ENCODE results near the gene SLAMF6. TPM values are rescaled to one million over a fixed set of nuclear protein-coding genes. Genes with fewer than 3 reads are reported as not detected.

SLAMF6 gene
- polyA plus RNA-seq, 1 experiment = not detected

GRCh38 chr1:160449494-160449893 is 73.6 kb downstream of the SLAMF6 start:
- no peak for DNase-seq (ENCODE audit: low read depth)
- Histone ChIP-seq H3K27me3 (ENCODE audit: control insufficient read depth, insufficient read depth, low read length) (no peaks in the 10 kb centered on the region), H3K36me3 (ENCODE audit: control insufficient read depth, insufficient read depth, low read length) (no peaks in the 10 kb centered on the region), H3K4me3 (ENCODE audit: low read depth, low read length) (no peak overlapping the region)
- no peak for TF ChIP-seq CTCF (IDR thresholded peaks at IDR 0.05; ENCODE audit: insufficient read depth, low read depth, low read length)
- ChIA-PET POLR2A (no interaction called here), CTCF (interaction anchor here (0.6 kb wide), 1 partner anchor 932 kb away, joined by 3 read pairs; no protein-coding TSS in a partner anchor)

GRCh38 chr1:160446945-160447600 is 76.0 kb downstream of the SLAMF6 start:
- POLR2A ChIA-PET = no interaction called here

GRCh38 chr1:160439718-160440117 is 83.3 kb downstream of the SLAMF6 start:
- POLR2A ChIA-PET = no interaction called here
- CTCF ChIA-PET = interaction anchor here (0.5 to 1.1 kb wide), 2 partner anchors 11 to 1065 kb away, joined by 3 to 5 read pairs; no protein-coding TSS in a partner anchor
- no peaks in the 10 kb centered on the region for H3K27me3 ChIP-seq (ENCODE audit: control insufficient read depth, insufficient read depth, low read length)

More at GRCh38 chr1:160446945-160447600, 76.0 kb downstream of the SLAMF6 start:
- CTCF ChIA-PET = no interaction called here
- no peak for TF ChIP-seq CTCF (IDR thresholded peaks at IDR 0.05; ENCODE audit: insufficient read depth, low read depth, low read length)
- H3K4me3 ChIP-seq (ENCODE audit: low read depth, low read length) = no peak overlapping the region
- DNase-seq (ENCODE audit: low read depth) = no peak
- no peaks in the 10 kb centered on the region for H3K27me3 ChIP-seq (ENCODE audit: control insufficient read depth, insufficient read depth, low read length)
- H3K36me3 ChIP-seq (ENCODE audit: control insufficient read depth, insufficient read depth, low read length) = no peaks in the 10 kb centered on the region

GRCh38 chr1:160438935-160439334 is 84.1 kb downstream of the SLAMF6 start:
- H3K27me3 ChIP-seq (ENCODE audit: control insufficient read depth, insufficient read depth, low read length) = no peaks in the 10 kb centered on the region
- no peak for TF ChIP-seq CTCF (IDR thresholded peaks at IDR 0.05; ENCODE audit: insufficient read depth, low read depth, low read length)

More at GRCh38 chr1:160439718-160440117, 83.3 kb downstream of the SLAMF6 start:
- Histone ChIP-seq H3K36me3 (ENCODE audit: control insufficient read depth, insufficient read depth, low read length) (no peaks in the 10 kb centered on the region), H3K4me3 (ENCODE audit: low read depth, low read length) (no peak overlapping the region)
- no peak for TF ChIP-seq CTCF (IDR thresholded peaks at IDR 0.05; ENCODE audit: insufficient read depth, low read depth, low read length)
- DNase-seq (ENCODE audit: low read depth) = no peak

GRCh38 chr1:160438317-160438918 is 84.6 kb downstream of the SLAMF6 start:
- Histone ChIP-seq H3K36me3 (ENCODE audit: control insufficient read depth, insufficient read depth, low read length) (no peaks in the 10 kb centered on the region), H3K27me3 (ENCODE audit: control insufficient read depth, insufficient read depth, low read length) (no peaks in the 10 kb centered on the region), H3K4me3 (ENCODE audit: low read depth, low read length) (no peak overlapping the region)
- ChIA-PET POLR2A (no interaction called here), CTCF (no interaction called here)
- no peak for TF ChIP-seq CTCF (IDR thresholded peaks at IDR 0.05; ENCODE audit: insufficient read depth, low read depth, low read length)
- DNase-seq (ENCODE audit: low read depth) = no peak

More at GRCh38 chr1:160438935-160439334, 84.1 kb downstream of the SLAMF6 start:
- no peak overlapping the region for H3K4me3 ChIP-seq (ENCODE audit: low read depth, low read length)
- ChIA-PET CTCF (interaction anchor here (0.5 kb wide), 1 partner anchor 1065 kb away, joined by 5 read pairs; no protein-coding TSS in a partner anchor), POLR2A (no interaction called here)
- no peaks in the 10 kb centered on the region for H3K36me3 ChIP-seq (ENCODE audit: control insufficient read depth, insufficient read depth, low read length)
- no peak for DNase-seq (ENCODE audit: low read depth)
